ENCODE data around the gene KCTD11. TPM values are rescaled to one million over a fixed set of nuclear protein-coding genes. Genes with fewer than 3 reads are reported as not detected.

KCTD11 gene
- total RNA-seq, 1 experiment from 2014 or later = 11.0 TPM

DNA sequence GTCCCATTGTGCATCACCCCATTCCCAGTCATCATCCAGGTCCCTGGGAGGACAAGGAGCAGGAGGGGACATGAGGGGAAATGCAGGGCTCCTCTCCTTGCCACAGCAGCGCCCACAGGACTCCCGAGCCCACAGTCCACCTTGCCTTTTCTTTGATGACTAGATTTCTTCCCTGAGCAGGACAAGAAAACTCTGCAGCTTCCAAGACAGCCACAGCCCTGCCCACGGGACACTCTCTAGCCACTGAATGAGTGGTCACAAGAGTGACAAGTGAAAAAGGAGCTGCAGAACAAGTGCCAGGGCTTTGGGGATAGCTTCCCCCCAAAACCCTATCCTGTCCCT lies 27.6 kb upstream of the KCTD11 start:
- intact Hi-C loops (cut with micrococcal nuclease; ENCODE audit: unreplicated experiment) = no loop called here
- Histone ChIP-seq H3K4me1 (ENCODE audit: control insufficient read depth, insufficient read depth, low read length) (peaks cover 4% of the 10 kb centered on the region; the same call in 1 of the 2 replicates), H3K9me3 (ENCODE audit: control insufficient read depth, insufficient read depth, low read depth, low read length) (no peaks in the 10 kb centered on the region), H3K27ac (ENCODE audit: low read length) (no peak overlapping the region), H3K27me3 (ENCODE audit: control insufficient read depth, insufficient read depth, low read length) (no peaks in the 10 kb centered on the region), H3K36me3 (ENCODE audit: control insufficient read depth, insufficient read depth, low read length) (peaks cover 3% of the 10 kb centered on the region), H3K4me3 (ENCODE audit: low read depth in 2 of 2, low read length in 2 of 2) (no peak overlapping the region)
- ChIA-PET CTCF (no interaction called here), POLR2A (no interaction called here)
- no peak for ATAC-seq
- in situ Hi-C loops (cut with HindIII; ENCODE audit: low pct_unique_long_range_greater_than_20kb, low sequenced_read_pairs) = no loop called here
- BruUV-seq (replicated peaks) = TSS peak; percentile 40
- TF ChIP-seq, protein P1, sequence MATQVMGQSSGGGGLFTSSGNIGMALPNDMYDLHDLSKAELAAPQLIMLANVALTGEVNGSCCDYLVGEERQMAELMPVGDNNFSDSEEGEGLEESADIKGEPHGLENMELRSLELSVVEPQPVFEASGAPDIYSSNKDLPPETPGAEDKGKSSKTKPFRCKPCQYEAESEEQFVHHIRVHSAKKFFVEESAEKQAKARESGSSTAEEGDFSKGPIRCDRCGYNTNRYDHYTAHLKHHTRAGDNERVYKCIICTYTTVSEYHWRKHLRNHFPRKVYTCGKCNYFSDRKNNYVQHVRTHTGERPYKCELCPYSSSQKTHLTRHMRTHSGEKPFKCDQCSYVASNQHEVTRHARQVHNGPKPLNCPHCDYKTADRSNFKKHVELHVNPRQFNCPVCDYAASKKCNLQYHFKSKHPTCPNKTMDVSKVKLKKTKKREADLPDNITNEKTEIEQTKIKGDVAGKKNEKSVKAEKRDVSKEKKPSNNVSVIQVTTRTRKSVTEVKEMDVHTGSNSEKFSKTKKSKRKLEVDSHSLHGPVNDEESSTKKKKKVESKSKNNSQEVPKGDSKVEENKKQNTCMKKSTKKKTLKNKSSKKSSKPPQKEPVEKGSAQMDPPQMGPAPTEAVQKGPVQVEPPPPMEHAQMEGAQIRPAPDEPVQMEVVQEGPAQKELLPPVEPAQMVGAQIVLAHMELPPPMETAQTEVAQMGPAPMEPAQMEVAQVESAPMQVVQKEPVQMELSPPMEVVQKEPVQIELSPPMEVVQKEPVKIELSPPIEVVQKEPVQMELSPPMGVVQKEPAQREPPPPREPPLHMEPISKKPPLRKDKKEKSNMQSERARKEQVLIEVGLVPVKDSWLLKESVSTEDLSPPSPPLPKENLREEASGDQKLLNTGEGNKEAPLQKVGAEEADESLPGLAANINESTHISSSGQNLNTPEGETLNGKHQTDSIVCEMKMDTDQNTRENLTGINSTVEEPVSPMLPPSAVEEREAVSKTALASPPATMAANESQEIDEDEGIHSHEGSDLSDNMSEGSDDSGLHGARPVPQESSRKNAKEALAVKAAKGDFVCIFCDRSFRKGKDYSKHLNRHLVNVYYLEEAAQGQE (IDR thresholded peaks at IDR 0.05; ENCODE audit: insufficient read depth in 1 of 2, low read depth in 2 of 2, low read length in 1 of 2) = no peak
- no peak for TF ChIP-seq SIN3A (IDR thresholded peaks at IDR 0.05; ENCODE audit: borderline replicate concordance, insufficient read depth, low read depth, low read length)
- no peak for TF ChIP-seq TCF7L2 (IDR thresholded peaks at IDR 0.05; ENCODE audit: low read depth, low read length)
- TF ChIP-seq, protein P2, sequence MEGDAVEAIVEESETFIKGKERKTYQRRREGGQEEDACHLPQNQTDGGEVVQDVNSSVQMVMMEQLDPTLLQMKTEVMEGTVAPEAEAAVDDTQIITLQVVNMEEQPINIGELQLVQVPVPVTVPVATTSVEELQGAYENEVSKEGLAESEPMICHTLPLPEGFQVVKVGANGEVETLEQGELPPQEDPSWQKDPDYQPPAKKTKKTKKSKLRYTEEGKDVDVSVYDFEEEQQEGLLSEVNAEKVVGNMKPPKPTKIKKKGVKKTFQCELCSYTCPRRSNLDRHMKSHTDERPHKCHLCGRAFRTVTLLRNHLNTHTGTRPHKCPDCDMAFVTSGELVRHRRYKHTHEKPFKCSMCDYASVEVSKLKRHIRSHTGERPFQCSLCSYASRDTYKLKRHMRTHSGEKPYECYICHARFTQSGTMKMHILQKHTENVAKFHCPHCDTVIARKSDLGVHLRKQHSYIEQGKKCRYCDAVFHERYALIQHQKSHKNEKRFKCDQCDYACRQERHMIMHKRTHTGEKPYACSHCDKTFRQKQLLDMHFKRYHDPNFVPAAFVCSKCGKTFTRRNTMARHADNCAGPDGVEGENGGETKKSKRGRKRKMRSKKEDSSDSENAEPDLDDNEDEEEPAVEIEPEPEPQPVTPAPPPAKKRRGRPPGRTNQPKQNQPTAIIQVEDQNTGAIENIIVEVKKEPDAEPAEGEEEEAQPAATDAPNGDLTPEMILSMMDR (IDR thresholded peaks at IDR 0.05) = no peak; the same call in 1 of the 2 replicates
- no peak for TF ChIP-seq POLR2AphosphoS5 (IDR thresholded peaks at IDR 0.05; ENCODE audit: low read depth, low read length)
- no peak for DNase-seq (ENCODE audit: low read depth, low spot score)

DNA sequence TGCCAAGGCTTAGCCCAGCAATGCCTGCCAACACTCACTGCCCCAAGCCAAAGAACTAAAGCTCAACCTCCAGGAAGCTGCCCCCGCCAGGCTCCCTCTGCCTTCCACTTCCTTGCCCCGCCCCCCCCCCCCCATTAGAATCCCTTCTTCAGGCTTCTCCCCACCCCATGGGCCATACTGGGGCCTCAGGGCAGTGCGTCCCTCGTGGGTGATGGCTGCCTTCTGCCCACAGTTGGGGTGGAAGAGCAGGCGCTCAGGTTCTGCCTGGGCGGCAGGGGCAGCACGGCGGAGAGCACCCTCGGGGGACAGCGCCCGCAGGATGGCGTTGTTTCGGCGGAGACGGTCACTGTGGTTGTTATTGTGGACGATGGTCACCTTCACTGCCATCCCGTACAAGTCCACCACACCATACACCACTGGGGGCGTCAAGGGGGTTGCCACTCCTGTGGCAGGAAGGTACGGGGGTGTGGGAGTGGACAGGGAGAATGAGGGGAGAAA lies 26.9 kb upstream of the KCTD11 start:
- DNase-seq (ENCODE audit: low read depth, low spot score) (no peak), ATAC-seq (no peak)
- Histone ChIP-seq H3K4me1 (ENCODE audit: control insufficient read depth, insufficient read depth, low read length) (peaks cover 4% of the 10 kb centered on the region; the same call in 1 of the 2 replicates), H3K4me3 (ENCODE audit: low read depth in 2 of 2, low read length in 2 of 2) (no peak overlapping the region), H3K27ac (ENCODE audit: low read length) (no peak overlapping the region), H3K27me3 (ENCODE audit: control insufficient read depth, insufficient read depth, low read length) (no peaks in the 10 kb centered on the region), H3K36me3 (ENCODE audit: control insufficient read depth, insufficient read depth, low read length) (peaks cover 3% of the 10 kb centered on the region), H3K9me3 (ENCODE audit: control insufficient read depth, insufficient read depth, low read depth, low read length) (no peaks in the 10 kb centered on the region)
- in situ Hi-C loops (cut with HindIII; ENCODE audit: low pct_unique_long_range_greater_than_20kb, low sequenced_read_pairs) (no loop called here), intact Hi-C loops (cut with micrococcal nuclease; ENCODE audit: unreplicated experiment) (no loop called here)
- no peak for TF ChIP-seq SIN3A (IDR thresholded peaks at IDR 0.05; ENCODE audit: borderline replicate concordance, insufficient read depth, low read depth, low read length)
- TF ChIP-seq TCF7L2 (IDR thresholded peaks at IDR 0.05; ENCODE audit: low read depth, low read length) = no peak
- no peak for TF ChIP-seq POLR2AphosphoS5 (IDR thresholded peaks at IDR 0.05; ENCODE audit: low read depth, low read length)
- POLR2A ChIA-PET = no interaction called here
- CTCF ChIA-PET = no interaction called here
- BruUV-seq (replicated peaks) = no TSS peak

DNA sequence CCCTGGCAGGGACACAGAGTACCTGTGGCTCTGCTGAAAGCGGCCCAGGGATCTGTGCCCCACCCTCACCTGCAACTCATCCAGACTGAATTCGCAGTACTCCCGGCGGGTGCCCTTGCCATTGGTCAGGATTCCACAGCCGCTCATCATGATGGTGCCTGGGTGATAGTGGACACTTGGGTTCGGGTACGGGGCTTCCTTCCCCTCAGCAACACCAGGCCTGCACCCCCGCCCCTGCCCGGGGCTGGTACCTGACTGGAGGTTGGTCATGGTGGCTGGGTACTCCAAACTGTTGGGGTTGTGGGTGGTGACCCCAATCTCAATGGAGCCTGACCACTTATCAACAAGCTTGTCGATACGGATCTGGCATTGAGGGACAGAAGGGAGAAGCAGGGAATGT lies 25.8 kb upstream of the KCTD11 start:
- TF ChIP-seq, protein P1 (IDR thresholded peaks at IDR 0.05; ENCODE audit: insufficient read depth in 1 of 2, low read depth in 2 of 2, low read length in 1 of 2) = no peak
- TF ChIP-seq POLR2AphosphoS5 (IDR thresholded peaks at IDR 0.05; ENCODE audit: low read depth, low read length) (no peak), SIN3A (IDR thresholded peaks at IDR 0.05; ENCODE audit: borderline replicate concordance, insufficient read depth, low read depth, low read length) (no peak), TCF7L2 (IDR thresholded peaks at IDR 0.05; ENCODE audit: low read depth, low read length) (no peak)
- TF ChIP-seq, protein P2 (IDR thresholded peaks at IDR 0.05) = no peak
- DNase-seq (ENCODE audit: low read depth, low spot score) = no peak
- ChIA-PET POLR2A (no interaction called here), CTCF (no interaction called here)
- no TSS peak for BruUV-seq (replicated peaks)
- H3K27ac ChIP-seq (ENCODE audit: low read length) = no peak overlapping the region
- no peak for ATAC-seq
- no peaks in the 10 kb centered on the region for H3K27me3 ChIP-seq (ENCODE audit: control insufficient read depth, insufficient read depth, low read length)
- in situ Hi-C loops (cut with HindIII; ENCODE audit: low pct_unique_long_range_greater_than_20kb, low sequenced_read_pairs) = no loop called here
- no peak overlapping the region for H3K4me3 ChIP-seq (ENCODE audit: low read depth in 2 of 2, low read length in 2 of 2)
- H3K9me3 ChIP-seq (ENCODE audit: control insufficient read depth, insufficient read depth, low read depth, low read length) = no peaks in the 10 kb centered on the region
- intact Hi-C loops (cut with micrococcal nuclease; ENCODE audit: unreplicated experiment) = no loop called here
- H3K4me1 ChIP-seq (ENCODE audit: control insufficient read depth, insufficient read depth, low read length) = peaks cover 7% of the 10 kb centered on the region
- H3K36me3 ChIP-seq (ENCODE audit: control insufficient read depth, insufficient read depth, low read length) = no peaks in the 10 kb centered on the region; the same call in 1 of the 2 replicates
